Measurements from ENCODE around the gene CLSTN1.
"Not testable (repeated sequence)": the region's sequence is repeated elsewhere in the genome, so short reads cannot be mapped to it uniquely, and the experiment has no call there.

CLSTN1 gene

GRCh38 chr1:9717193-9718005, 106.4 kb downstream of the CLSTN1 start:
- in situ Hi-C loops (cut with MboI; ENCODE audit: low sequenced_read_pairs), result no loop called here

DNA sequence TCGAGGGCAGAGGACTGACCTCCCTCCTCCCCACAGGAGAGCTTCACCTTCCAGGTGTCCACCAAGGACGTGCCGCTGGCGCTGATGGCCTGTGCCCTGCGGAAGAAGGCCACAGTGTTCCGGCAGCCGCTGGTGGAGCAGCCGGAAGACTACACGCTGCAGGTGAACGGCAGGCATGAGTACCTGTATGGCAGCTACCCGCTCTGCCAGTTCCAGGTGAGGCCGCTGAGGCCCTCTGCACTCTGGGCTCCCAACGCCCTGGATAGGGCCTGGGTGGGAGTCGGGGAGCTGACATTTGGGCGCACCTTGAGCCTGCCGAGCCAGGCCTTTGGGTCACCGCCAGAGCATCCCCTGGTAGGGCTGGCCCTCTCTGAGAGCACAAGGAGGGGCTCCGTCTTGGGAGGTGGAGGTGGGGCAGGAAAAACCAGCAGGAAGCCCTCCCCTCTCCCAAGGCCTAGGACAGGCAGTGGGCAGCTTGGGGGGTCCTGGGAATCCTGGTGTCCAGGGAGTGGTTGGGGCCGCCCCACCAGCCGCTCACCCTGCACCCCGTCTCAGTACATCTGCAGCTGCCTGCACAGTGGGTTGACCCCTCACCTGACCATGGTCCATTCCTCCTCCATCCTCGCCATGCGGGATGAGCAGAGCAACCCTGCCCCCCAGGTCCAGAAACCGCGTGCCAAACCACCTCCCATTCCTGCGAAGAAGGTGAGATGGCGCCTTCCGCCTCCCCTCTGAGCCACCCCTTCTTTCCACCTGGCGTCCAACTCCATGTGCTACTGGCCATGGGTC, 107.2 kb downstream of the CLSTN1 start:
- in situ Hi-C loops (cut with MboI; ENCODE audit: low sequenced_read_pairs), result no loop called here

DNA sequence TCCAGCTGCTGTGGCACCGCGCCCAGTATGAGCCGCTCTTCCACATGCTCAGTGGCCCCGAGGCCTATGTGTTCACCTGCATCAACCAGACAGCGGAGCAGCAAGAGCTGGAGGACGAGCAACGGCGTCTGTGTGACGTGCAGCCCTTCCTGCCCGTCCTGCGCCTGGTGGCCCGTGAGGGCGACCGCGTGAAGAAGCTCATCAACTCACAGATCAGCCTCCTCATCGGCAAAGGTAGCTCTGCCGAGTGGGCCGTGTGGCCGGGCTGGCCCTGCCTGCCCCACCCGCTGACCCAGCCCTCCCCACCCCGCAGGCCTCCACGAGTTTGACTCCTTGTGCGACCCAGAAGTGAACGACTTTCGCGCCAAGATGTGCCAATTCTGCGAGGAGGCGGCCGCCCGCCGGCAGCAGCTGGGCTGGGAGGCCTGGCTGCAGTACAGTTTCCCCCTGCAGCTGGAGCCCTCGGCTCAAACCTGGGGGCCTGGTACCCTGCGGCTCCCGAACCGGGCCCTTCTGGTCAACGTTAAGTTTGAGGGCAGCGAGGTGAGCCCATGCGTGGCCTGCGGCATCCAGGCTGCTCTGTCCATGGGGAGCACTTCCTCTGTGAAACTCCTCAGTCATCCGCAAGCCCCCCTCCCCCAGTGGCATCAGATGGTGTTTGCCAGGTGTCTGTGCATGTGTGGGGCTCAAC, 108.1 kb downstream of the CLSTN1 start:
- in situ Hi-C loops (cut with MboI; ENCODE audit: low sequenced_read_pairs), result no loop called here

DNA sequence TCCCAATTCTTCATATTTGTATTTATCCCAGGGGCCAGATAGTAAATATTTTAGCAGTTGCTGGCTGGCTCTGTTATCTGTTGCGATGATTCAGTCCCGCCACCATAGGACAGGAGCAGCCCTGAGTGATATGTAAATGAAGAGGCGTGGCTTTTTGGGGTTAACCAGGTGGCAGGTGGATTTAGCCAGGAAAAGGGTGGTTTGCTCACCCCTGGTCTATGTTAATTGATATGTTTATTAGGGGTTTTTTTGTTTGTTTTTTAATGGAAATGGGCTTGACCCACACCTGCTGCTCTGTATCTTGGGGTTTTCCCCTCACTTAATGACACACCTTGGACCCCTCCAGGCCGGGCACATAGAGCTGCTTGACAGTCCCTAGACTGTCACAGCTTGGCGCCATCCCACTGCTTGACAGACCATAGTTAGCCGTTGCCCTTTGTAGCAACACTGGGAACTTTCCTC, 109.5 kb downstream of the CLSTN1 start:
- in situ Hi-C loops (cut with MboI; ENCODE audit: low sequenced_read_pairs), result no loop called here

DNA sequence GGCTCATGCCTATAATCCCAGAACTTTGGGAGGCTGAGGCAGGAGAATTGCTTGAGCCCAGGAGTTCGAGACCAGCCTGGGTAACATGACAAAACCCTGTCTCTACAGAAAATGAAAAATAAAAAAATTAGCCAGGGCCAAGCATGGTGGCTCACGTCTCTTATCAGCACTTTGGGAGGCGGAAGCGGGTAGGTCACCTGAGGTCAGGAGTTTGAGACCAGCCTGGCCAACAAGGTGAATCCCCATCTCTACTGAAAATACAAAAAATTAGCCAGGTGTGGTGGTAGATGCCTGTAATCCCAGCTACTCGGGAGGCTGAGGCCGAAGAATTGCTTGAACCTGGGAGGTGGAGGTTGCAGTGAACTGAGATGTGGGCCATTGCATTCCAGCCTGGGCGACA, 111.0 kb downstream of the CLSTN1 start:
- in situ Hi-C loops (cut with MboI; ENCODE audit: low sequenced_read_pairs), result not testable (repeated sequence)

- in situ Hi-C loops (cut with MboI; ENCODE audit: low sequenced_read_pairs), result no loop called here
These were observed 112.2 kb downstream of the CLSTN1 start for GRCh38 chr1:9711466-9712020.

GRCh38 chr1:9710037-9710436, 113.7 kb downstream of the CLSTN1 start:
- in situ Hi-C loops (cut with MboI; ENCODE audit: low sequenced_read_pairs), result no loop called here

DNA sequence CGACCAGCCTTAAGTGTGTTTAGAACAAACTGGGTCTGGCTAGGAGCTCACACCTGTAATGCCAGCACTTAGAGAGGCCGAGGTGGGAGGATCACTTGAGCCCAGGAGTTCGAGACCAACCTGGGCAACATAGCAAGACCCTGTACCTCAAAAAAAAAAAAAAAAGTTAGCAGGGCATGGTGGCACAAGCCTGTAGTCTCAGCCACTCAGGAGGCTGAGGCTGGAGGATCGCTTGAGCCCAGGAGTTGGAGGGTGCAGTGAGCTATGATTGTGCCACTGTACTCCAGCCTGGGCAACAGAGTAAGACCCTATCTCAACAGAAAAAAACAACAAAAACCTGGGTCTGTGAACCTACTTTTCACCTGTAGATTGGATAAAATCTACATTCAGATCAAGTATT, 117.6 kb downstream of the CLSTN1 start:
- in situ Hi-C loops (cut with MboI; ENCODE audit: low sequenced_read_pairs), result no loop called here

GRCh38 chr1:9705337-9706093, 118.2 kb downstream of the CLSTN1 start:
- in situ Hi-C loops (cut with MboI; ENCODE audit: low sequenced_read_pairs), result no loop called here

DNA sequence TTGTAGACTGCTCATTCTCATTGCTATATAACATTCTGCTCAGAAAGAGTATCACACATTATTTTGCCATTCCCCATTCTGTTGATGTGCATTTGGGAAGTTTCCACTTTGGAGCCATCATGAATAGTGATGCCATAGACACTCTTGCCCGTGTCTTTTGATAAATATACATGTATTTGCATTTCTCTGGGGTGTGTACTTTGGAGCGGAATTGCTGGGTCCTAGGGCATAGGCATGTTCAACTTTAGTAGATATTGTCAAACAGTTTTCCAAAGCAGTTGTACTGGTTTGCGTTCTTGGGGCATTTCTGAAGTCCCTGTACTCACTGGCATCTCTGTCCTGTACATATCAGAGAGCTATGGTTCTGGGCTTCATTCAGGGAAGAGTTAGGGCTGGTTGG, 120.1 kb downstream of the CLSTN1 start:
- in situ Hi-C loops (cut with MboI; ENCODE audit: low sequenced_read_pairs), result no loop called here

DNA sequence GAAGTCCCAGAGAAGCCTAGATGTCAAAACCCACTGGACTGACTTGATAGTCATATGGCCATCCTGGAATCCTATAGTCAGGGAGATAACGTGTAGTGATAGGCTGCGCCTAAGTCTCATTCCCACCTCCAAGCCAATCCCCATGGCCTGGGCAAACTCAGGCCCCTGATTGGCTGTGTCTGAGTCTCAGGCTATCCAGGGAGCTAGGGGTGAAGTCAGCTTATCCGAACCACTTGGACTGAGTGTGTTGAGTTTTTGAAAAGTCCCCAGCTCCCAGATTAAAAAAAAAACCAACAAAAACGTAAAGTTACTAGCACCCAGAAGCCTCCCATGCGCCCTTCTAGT, 120.6 kb downstream of the CLSTN1 start:
- in situ Hi-C loops (cut with MboI; ENCODE audit: low sequenced_read_pairs), result no loop called here

DNA sequence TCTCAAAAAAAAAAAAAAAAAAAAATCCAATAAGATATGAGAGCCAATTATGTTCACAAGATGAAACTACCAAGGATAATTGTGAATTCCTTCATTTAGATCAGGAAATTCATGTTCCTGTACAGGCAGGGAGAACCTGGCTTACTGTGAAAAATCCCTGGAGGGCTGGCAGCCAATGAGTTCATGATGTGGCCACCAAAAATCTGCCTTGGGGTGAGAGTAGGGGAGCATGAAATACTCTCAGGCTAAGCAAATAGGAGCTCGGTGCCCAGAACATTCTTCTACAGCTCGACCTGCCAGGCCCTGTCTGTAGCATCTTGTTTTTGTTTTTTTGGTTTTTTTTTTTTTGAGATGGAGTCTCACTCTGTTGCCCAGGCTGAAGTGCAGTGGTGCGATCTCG, 122.1 kb downstream of the CLSTN1 start:
- in situ Hi-C loops (cut with MboI; ENCODE audit: low sequenced_read_pairs), result no loop called here

DNA sequence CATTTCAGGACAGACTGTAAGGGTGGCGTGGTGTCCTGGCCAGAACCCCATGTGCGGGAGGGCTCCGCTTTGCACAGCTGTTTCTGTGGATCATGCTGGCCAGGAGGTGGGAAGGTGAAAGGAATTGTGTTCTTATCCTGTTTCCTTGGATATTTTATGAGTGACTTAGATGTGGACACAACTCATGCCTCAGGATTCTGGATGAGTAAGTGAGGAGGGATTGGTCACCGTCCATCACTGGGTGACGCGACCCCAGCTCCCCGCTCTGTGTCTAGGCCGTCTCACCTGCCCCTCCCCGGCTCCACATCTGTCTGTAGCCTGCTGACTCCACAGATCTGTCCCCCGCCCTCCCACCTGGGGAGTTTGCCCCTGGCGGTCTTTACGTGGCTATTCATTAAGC, 123.4 kb downstream of the CLSTN1 start:
- in situ Hi-C loops (cut with MboI; ENCODE audit: low sequenced_read_pairs), result no loop called here

DNA sequence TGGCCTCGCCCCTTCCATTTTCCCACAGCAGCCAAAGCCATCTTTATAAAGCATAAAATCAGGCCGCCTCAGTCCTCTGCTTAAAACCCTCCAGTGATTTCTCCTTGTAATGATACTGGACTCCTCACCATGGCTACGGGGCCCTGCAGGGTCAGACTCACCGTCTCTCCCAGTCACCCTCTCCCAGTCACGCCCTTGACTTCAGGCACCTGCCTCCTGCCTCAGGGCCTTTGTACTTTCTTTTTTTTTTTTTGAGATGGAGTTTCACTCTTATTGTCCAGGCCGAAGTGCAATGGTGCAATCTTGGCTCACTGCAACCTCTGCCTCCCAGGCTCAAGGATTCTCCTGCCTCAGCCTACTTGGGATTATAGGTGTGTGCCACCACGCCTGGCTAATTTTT, 124.4 kb downstream of the CLSTN1 start:
- in situ Hi-C loops (cut with MboI; ENCODE audit: low sequenced_read_pairs), result no loop called here

DNA sequence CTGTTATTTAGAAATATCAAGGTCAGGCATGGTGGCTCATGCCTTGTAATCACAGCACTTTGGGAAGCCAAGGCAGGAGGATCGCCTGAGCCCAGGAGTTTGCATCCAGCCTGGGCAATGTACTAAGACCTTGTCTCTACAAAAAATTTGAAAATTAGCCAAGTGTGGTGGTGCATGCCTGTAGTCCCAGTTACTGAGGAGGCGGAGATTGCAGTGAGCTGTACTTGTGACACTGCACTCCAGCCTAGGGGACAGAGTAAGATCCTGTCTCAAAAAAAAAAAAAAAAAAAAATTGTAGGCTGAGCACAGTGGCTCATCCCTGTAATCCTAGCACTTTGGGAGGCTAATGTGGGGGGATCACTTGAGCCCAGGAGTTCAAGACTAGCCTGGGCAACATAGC, 127.0 kb downstream of the CLSTN1 start:
- in situ Hi-C loops (cut with MboI; ENCODE audit: low sequenced_read_pairs), result no loop called here

GRCh38 chr1:9691691-9692090, 132.1 kb downstream of the CLSTN1 start:
- in situ Hi-C loops (cut with MboI; ENCODE audit: low sequenced_read_pairs), result no loop called here

DNA sequence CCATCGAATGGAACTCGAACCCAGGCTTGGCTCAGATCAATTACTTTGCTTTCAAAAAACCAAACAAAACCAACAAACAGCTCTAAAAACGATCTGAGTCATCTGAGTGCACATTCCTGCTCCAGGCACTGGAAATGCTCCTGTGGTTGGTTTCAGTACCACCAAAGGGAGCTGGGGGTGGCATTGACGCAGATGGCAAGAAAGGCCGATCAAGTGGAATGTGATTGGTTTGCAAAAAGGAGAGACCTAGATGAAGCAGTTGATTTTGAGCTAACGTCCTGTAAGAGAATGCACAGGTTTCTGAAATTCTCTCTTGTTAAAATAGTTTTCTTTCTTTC, 132.7 kb downstream of the CLSTN1 start:
- in situ Hi-C loops (cut with MboI; ENCODE audit: low sequenced_read_pairs), result no loop called here

GRCh38 chr1:9690440-9691107, 133.2 kb downstream of the CLSTN1 start:
- in situ Hi-C loops (cut with MboI; ENCODE audit: low sequenced_read_pairs), result no loop called here

DNA sequence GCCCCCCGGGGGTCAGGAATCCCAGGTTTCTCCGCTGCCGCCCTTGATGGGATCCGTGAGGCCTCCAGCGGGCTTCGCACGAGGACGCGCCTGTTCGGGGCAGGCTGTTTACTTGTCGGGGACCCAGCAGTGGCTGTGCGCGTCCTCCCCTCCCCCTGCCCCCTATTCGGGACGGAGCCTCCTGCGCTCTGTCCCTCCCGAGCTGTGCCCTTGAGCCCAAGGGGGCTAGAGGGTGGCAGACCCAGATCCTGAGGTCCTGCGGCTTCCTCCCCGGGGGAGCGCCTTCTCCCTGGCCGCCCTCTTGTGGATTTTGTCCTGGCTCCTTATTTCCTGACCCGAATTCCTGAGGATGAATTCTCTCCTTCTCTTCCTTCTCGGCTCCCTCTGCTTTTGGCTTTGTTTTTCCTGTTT, 133.8 kb downstream of the CLSTN1 start:
- in situ Hi-C loops (cut with MboI; ENCODE audit: low sequenced_read_pairs), result no loop called here

DNA sequence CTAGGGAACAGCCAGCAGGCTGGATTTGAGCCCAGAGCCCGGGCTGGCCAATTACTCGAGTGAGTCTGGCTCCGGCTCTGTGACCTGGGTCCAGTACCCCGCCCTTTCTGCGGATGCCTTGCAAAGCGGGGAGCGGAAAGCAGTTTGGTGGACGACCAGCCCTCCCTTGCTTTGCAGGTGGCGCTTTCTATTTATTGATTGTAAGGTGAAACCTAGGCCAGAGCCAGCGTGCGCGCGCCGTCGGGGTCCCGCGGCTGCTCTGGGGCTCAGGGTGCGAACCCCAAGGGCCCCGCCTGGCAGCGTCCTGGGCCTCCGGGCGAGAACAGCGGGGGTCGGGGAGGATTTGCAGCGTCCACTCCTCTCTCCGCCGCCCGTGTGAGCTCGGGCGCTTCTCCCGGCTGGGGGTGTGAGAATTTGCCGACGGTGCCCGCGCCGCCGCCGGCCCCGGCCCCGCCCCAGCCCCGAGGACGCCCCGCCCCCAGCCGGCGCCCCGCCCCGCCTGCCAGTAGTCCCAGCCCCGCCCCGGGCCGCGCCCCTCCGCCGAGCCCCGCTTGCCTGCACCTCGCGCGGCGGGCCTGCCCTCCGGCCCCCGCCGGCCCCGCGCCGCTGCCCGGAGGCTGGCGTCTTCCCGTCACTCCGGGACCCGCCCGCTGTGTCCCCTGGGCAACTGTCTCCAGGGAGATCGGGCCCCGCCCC, 134.6 kb downstream of the CLSTN1 start:
- in situ Hi-C loops (cut with MboI; ENCODE audit: low sequenced_read_pairs), result no loop called here
